Stimulated activated CD4-positive, alpha-beta T cell treated with anti-CD3 and anti-CD28 coated beads, TNF-alpha, amount 100 ng/mL, for 48 hours (primary cell): ENCODE data around the gene JOSD2.
A peak's percentile ranks its signal among the peaks of the same experiment; 100 is the strongest.
"Not testable (repeated sequence)": the region's sequence is repeated elsewhere in the genome, so short reads cannot be mapped to it uniquely, and the experiment has no call there.

Experiments used
- DNase-seq, 3 donors: peaks; one replicate each; pipeline ENCODE4 v3.0.0-alpha.2; 2020; ENCODE audit warnings: low read depth in 3 of 3

JOSD2 gene

GRCh38 chr19:50478901-50479715, 31.9 kb downstream of the JOSD2 start:
- DNase-seq, result peak in 1 of 3 donors; percentile 16

- no peak for DNase-seq
Measured at GRCh38 chr19:50477751-50478515, 33.1 kb downstream of the JOSD2 start.

- no peak for DNase-seq
Measured at GRCh38 chr19:50476907-50477238, 34.1 kb downstream of the JOSD2 start.

GRCh38 chr19:50476224-50476906, 34.6 kb downstream of the JOSD2 start, which contains the start of the genes EMC10 and GARIN5A:
TSS of gene EMC10 (plus strand) at chr19:50476507. CDS start at chr19:50476545, 38 bp downstream.
TSS of gene GARIN5A (minus strand) at chr19:50476848. CDS start at chr19:50476388, 460 bp downstream.
- peak; percentile 87 to 96 (median 92) for DNase-seq

GRCh38 chr19:50475736-50476223, 35.2 kb downstream of the JOSD2 start:
- no peak for DNase-seq

GRCh38 chr19:50475101-50475568, 35.9 kb downstream of the JOSD2 start:
- no peak for DNase-seq

- not testable (repeated sequence) for DNase-seq
Measured at GRCh38 chr19:50473336-50473735, 37.7 kb downstream of the JOSD2 start.

- no peak for DNase-seq
Measured at GRCh38 chr19:50468818-50469217, 42.2 kb downstream of the JOSD2 start.

- no peak for DNase-seq
Measured at GRCh38 chr19:50467566-50467965, 43.4 kb downstream of the JOSD2 start.

GRCh38 chr19:50466706-50467039, 44.3 kb downstream of the JOSD2 start:
- no peak for DNase-seq

GRCh38 chr19:50465986-50466705, 44.8 kb downstream of the JOSD2 start:
- DNase-seq, result no peak

- no peak for DNase-seq
Measured at GRCh38 chr19:50465000-50465399, 46.0 kb downstream of the JOSD2 start.

- DNase-seq, result no peak
Measured at GRCh38 chr19:50464348-50464747, 46.6 kb downstream of the JOSD2 start.

GRCh38 chr19:50462970-50463369, 48.0 kb downstream of the JOSD2 start:
- no peak for DNase-seq

- DNase-seq, result peak; percentile 24 to 40 (median 34)
Measured at GRCh38 chr19:50461066-50461875, 49.7 kb downstream of the JOSD2 start.

GRCh38 chr19:50460161-50460765, 50.7 kb downstream of the JOSD2 start:
- peak in 1 of 3 donors; percentile 8 for DNase-seq

GRCh38 chr19:50459638-50460037, 51.4 kb downstream of the JOSD2 start:
- DNase-seq, result no peak

- DNase-seq, result no peak
Measured at GRCh38 chr19:50459067-50459456, 51.9 kb downstream of the JOSD2 start.

- DNase-seq, result no peak
Measured at GRCh38 chr19:50458396-50459066, 52.5 kb downstream of the JOSD2 start.

- no peak for DNase-seq
Measured at GRCh38 chr19:50457300-50457699, 53.7 kb downstream of the JOSD2 start.
